ENCODE results near the gene TECTB.

The TECTB gene

GRCh38 chr10:112311481-112311880 is 28.3 kb downstream of the TECTB start:
- no peak for DNase-seq

- DNase-seq: no peak
Measured at GRCh38 chr10:112313234-112313633, 30.0 kb downstream of the TECTB start.

- no peak for DNase-seq
Measured at GRCh38 chr10:112313911-112314310, 30.7 kb downstream of the TECTB start.

GRCh38 chr10:112314822-112315474 is 31.7 kb downstream of the TECTB start:
- peak; percentile 80 to 88 for DNase-seq

- no peak for DNase-seq
Measured at GRCh38 chr10:112327678-112328077, 44.5 kb downstream of the TECTB start.

GRCh38 chr10:112330162-112330561 is 47.0 kb downstream of the TECTB start:
- no peak for DNase-seq

GRCh38 chr10:112330607-112331160 is 47.5 kb downstream of the TECTB start:
- no peak for DNase-seq

GRCh38 chr10:112332022-112332421 is 48.8 kb downstream of the TECTB start:
- DNase-seq: no peak

GRCh38 chr10:112332509-112333228 is 49.5 kb downstream of the TECTB start:
- no peak for DNase-seq

GRCh38 chr10:112333452-112333851 is 50.3 kb downstream of the TECTB start:
- no peak for DNase-seq

GRCh38 chr10:112335111-112335867 is 52.1 kb downstream of the TECTB start:
- no peak for DNase-seq

- DNase-seq: no peak
Measured at GRCh38 chr10:112335868-112336265, 52.7 kb downstream of the TECTB start.

GRCh38 chr10:112336556-112337201 is 53.5 kb downstream of the TECTB start:
- DNase-seq: no peak

GRCh38 chr10:112338957-112339356 is 55.8 kb downstream of the TECTB start:
- DNase-seq: no peak

- DNase-seq: no peak
Measured at GRCh38 chr10:112340601-112341000, 57.4 kb downstream of the TECTB start.

- no peak for DNase-seq
Measured at GRCh38 chr10:112343056-112343806, 60.0 kb downstream of the TECTB start.

- no peak for DNase-seq
Measured at GRCh38 chr10:112344261-112344660, 61.1 kb downstream of the TECTB start.

GRCh38 chr10:112345202-112345601 is 62.0 kb downstream of the TECTB start:
- no peak for DNase-seq

- DNase-seq: no peak
Measured at GRCh38 chr10:112345743-112346142, 62.5 kb downstream of the TECTB start.

- DNase-seq: no peak
Measured at GRCh38 chr10:112346774-112347173, 63.6 kb downstream of the TECTB start.

GRCh38 chr10:112347709-112348671 is 64.8 kb downstream of the TECTB start:
- DNase-seq: no peak
